Sigmoid colon (tissue), 4 donors: ENCODE results near the gene ITM2B.

Experiments
- CTCF ChIP-seq, 4 experiments: fragments of 450-650 bp in 3 of 4; fragments of 200-600 bp in 1 of 4; IDR thresholded peaks; one replicate each; pipeline ENCODE4 v1.5.1; 2016 to 2019; ENCODE audit warnings: antibody characterized with exemption in 4 of 4, mild to moderate bottlenecking in 3 of 4, moderate library complexity in 2 of 4
- EP300 ChIP-seq, 4 donors: sonication (generic); formaldehyde crosslinking; IDR thresholded peaks; one replicate each; pipeline ENCODE4 v1.6.1; 2017; ENCODE audit warnings: antibody characterized with exemption in 4 of 4
- POLR2A ChIP-seq, 2 donors: fragments of 450-650 bp; IDR thresholded peaks; one replicate each; pipeline ENCODE4 v1.6.1; 2016; ENCODE audit warnings: antibody characterized with exemption in 2 of 2, mild to moderate bottlenecking in 2 of 2, moderate library complexity in 2 of 2

GRCh38 chr13:48299591-48299990, 66.6 kb downstream of the ITM2B start:
- no peak for TF ChIP-seq POLR2A (IDR thresholded peaks at IDR 0.05)
- no peak for TF ChIP-seq CTCF (IDR thresholded peaks at IDR 0.05)
- no peak for TF ChIP-seq EP300 (IDR thresholded peaks at IDR 0.05)
